ENCODE measurements around the gene MEN1. TPM values are rescaled to one million over a fixed set of nuclear protein-coding genes. Genes with fewer than 3 reads are reported as not detected.

The MEN1 gene
- polyA plus RNA-seq, 3 donors = 9.4 to 26.2 (median 10.0) TPM

DNA sequence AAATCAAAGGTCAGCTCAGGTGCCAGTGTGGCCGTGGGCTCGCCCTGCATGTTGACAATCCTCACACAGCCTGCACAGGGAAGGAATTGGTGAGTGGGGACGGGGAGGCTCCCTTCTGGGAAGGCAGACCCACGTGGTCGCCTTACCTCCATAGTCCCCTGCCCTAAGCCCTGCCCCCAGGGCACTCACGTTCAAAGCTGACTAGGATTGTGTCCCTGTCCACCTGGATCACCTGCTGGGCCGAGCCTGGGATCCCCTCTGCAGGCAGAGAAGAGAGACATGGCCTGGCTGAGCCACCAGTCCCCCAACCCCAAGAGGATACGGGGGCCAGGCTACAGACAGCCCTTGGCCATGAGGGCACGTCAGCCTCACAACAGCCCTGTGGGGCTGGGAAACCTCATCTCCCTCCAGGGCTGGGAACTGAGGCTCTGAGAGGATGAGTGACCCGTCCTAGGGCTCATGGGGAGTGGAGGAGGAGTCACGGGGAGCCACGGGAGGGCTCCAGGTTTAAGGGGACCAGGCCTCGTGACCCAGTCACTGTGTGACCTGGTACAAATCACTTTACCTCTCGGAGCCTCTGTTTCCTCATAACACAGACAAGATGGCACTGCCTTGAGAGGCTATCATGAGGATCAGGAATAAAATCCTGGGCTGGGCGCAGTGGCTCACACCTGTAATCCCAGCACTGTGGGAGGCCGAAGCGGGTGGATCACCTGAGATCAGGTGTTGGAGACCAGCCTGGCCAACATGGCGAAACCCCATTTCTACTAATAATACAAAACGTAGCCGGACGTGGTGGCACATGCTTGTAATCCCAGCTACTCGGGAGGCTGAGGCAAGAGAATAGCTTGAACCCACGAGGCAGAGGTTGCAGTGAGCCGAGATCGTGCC, 19.9 kb downstream of the MEN1 start:
- Histone ChIP-seq H3K27ac (ENCODE audit: low read depth in 1 of 2, low read length in 2 of 2) (no peak overlapping the region), H3K4me1 (ENCODE audit: control insufficient read depth in 1 of 2, insufficient read depth in 2 of 2, low read length in 2 of 2) (no peaks in the 10 kb centered on the region), H4K20me1 (ENCODE audit: insufficient read depth, low read length) (no peaks in the 10 kb centered on the region), H3K79me2 (ENCODE audit: insufficient read depth, low read length) (no peaks in the 10 kb centered on the region), H3K4me3 (replicated peaks in 1 of 3; ENCODE audit: low read depth in 2 of 3, low read length in 3 of 3) (no peak overlapping the region), H3K36me3 (replicated peaks in 1 of 2; ENCODE audit: control insufficient read depth in 1 of 2, insufficient read depth in 2 of 2, low read length in 2 of 2) (peaks cover 43 to 48% of the 10 kb centered on the region in 2 donors), H3K27me3 (ENCODE audit: control insufficient read depth in 2 of 2, insufficient read depth in 2 of 2, low read length in 2 of 2) (no peaks in the 10 kb centered on the region), H3K9me3 (replicated peaks in 1 of 2; ENCODE audit: control insufficient read depth in 1 of 2, insufficient read depth in 1 of 2, low read length in 2 of 2) (no peaks in the 10 kb centered on the region), H2AFZ (ENCODE audit: insufficient read depth, low read depth, low read length, poor library complexity, severe bottlenecking) (no peak overlapping the region), H3K9ac (ENCODE audit: insufficient read depth, low read length, poor library complexity, severe bottlenecking) (no peak overlapping the region), H3K4me2 (replicated peaks; ENCODE audit: extremely low read depth, low read length, poor library complexity, severe bottlenecking) (no peak overlapping the region)
- Mint-ChIP-seq H3K27me3 (ENCODE audit: low read depth in 3 of 3) (peaks cover 0 to 1% (median 0%) of the 10 kb centered on the region in 3 donors), H3K4me1 (peaks cover 2% of the 10 kb centered on the region), H3K36me3 (peaks cover 45 to 54% of the 10 kb centered on the region in 2 donors), H3K4me3 (no peak overlapping the region), H3K9me3 (no peaks in the 10 kb centered on the region), H3K27ac (peak overlapping the region in 1 of 7 donors; percentile 24)
- intact Hi-C loops (cut with micrococcal nuclease) = no loop called here
- DNase-seq = no peak
- WGBS (ENCODE audit: insufficient coverage) = 95% methylated on average over 18 of the region's 25 CpGs
- TF ChIP-seq, protein P1, sequence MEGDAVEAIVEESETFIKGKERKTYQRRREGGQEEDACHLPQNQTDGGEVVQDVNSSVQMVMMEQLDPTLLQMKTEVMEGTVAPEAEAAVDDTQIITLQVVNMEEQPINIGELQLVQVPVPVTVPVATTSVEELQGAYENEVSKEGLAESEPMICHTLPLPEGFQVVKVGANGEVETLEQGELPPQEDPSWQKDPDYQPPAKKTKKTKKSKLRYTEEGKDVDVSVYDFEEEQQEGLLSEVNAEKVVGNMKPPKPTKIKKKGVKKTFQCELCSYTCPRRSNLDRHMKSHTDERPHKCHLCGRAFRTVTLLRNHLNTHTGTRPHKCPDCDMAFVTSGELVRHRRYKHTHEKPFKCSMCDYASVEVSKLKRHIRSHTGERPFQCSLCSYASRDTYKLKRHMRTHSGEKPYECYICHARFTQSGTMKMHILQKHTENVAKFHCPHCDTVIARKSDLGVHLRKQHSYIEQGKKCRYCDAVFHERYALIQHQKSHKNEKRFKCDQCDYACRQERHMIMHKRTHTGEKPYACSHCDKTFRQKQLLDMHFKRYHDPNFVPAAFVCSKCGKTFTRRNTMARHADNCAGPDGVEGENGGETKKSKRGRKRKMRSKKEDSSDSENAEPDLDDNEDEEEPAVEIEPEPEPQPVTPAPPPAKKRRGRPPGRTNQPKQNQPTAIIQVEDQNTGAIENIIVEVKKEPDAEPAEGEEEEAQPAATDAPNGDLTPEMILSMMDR (IDR thresholded peaks at IDR 0.05) = no peak

DNA sequence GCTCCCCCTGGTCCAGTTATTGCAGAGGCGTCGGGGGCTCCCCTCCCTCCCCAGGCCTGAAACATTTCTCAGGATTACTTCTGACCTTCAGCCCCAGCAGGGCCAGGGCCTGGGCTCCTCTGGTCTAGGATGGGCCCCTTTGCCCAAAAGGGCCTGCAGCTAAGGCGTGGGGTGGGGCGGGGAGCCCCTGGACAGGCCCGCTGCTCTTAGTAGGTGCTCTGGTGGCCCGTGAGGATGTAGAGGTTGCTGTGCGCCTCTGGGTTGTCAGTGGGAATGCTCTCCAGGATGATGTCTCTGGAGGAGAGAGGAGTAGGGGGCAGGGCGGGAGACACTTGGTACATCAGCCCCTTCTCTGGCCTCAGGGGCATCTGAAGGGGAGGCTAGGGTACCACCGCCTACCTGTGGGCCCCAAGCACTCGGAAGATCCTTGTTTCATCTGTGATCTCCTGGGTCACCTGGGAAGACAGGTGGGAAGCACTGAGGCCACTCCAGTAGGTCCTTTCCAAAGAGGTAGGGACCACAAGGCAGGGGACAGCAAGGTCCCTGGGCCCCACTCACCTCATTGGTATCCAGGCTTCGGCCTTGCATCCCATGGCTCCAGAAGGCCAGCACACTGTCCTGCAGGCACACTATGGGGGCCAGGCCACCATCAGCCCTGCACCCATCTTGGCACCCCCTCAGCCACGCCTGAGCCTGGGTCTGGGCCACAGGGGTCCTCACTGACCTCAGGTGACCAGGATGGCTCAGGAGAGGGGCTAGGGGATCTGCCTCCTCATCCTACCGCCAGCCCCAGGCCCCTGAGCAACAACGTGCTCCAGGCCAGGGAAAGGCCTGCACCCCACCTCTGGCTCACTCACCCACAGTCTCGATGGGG, 20.8 kb downstream of the MEN1 start:
- no peaks in the 10 kb centered on the region for H3K9me3 ChIP-seq (replicated peaks in 1 of 2; ENCODE audit: control insufficient read depth in 1 of 2, insufficient read depth in 1 of 2, low read length in 2 of 2)
- no peak overlapping the region for H3K27ac ChIP-seq (ENCODE audit: low read depth in 1 of 2, low read length in 2 of 2)
- H3K27ac Mint-ChIP-seq = peak overlapping the region in 1 of 7 donors; percentile 10
- no peaks in the 10 kb centered on the region for H3K79me2 ChIP-seq (ENCODE audit: insufficient read depth, low read length)
- peaks cover 2% of the 10 kb centered on the region for H3K4me1 Mint-ChIP-seq
- no peak overlapping the region for H3K4me3 ChIP-seq (replicated peaks in 1 of 3; ENCODE audit: low read depth in 2 of 3, low read length in 3 of 3)
- no peak for DNase-seq
- no peaks in the 10 kb centered on the region for H3K27me3 Mint-ChIP-seq (ENCODE audit: low read depth in 3 of 3)
- H3K36me3 ChIP-seq (replicated peaks in 1 of 2; ENCODE audit: control insufficient read depth in 1 of 2, insufficient read depth in 2 of 2, low read length in 2 of 2) = peaks cover 43 to 47% of the 10 kb centered on the region in 2 donors
- no peak overlapping the region for H3K9ac ChIP-seq (ENCODE audit: insufficient read depth, low read length, poor library complexity, severe bottlenecking)
- peaks cover 41 to 47% of the 10 kb centered on the region in 2 donors for H3K36me3 Mint-ChIP-seq
- no peaks in the 10 kb centered on the region for H3K9me3 Mint-ChIP-seq
- H3K4me2 ChIP-seq (replicated peaks; ENCODE audit: extremely low read depth, low read length, poor library complexity, severe bottlenecking) = no peak overlapping the region
- TF ChIP-seq, protein P1 (IDR thresholded peaks at IDR 0.05) = no peak
- WGBS (ENCODE audit: insufficient coverage) = 95% methylated on average over 15 of the region's 15 CpGs
- H3K27me3 ChIP-seq (ENCODE audit: control insufficient read depth in 2 of 2, insufficient read depth in 2 of 2, low read length in 2 of 2) = no peaks in the 10 kb centered on the region
- no peak overlapping the region for H2AFZ ChIP-seq (ENCODE audit: insufficient read depth, low read depth, low read length, poor library complexity, severe bottlenecking)
- no peaks in the 10 kb centered on the region for H3K4me1 ChIP-seq (ENCODE audit: control insufficient read depth in 1 of 2, insufficient read depth in 2 of 2, low read length in 2 of 2)
- no peak overlapping the region for H3K4me3 Mint-ChIP-seq
- H4K20me1 ChIP-seq (ENCODE audit: insufficient read depth, low read length) = no peaks in the 10 kb centered on the region
- intact Hi-C loops (cut with micrococcal nuclease) = loop anchor here in 1 of 2 donors (10.0 kb wide), 1 partner anchor 55 kb away; the partner anchor contains the start of gene CDC42BPG
